MCF 10A (cell line): ENCODE measurements around the gene LMF1. TPM values are rescaled to one million over a fixed set of nuclear protein-coding genes. Genes with fewer than 3 reads are reported as not detected.

Experiments used
- BruUV-seq: library from RNA; stranded (reverse); fragments of 400-500 nt; replicated peaks from 2 replicates; lab custom pipeline; 2021; lab: Mats Ljungman, UMichigan
- CTCF ChIA-PET: fragments of 300-600 bp; sonication (Branson Sonifier 250); formaldehyde crosslinking; extraction: SDS; loops from one replicate; lab custom pipeline; 2021; ENCODE audit warnings: antibody characterized with exemption, inconsistent platforms; lab: Yijun Ruan, JAX
- POLR2A ChIA-PET: fragments of 300-600, 350-650 bp; sonication (Branson Sonifier 250); formaldehyde crosslinking; extraction: SDS; loops from one replicate; lab custom pipeline; 2020; ENCODE audit warnings: antibody characterized with exemption, inconsistent platforms; lab: Yijun Ruan, JAX
- DNase-seq: peaks from one replicate; pipeline ENCODE4 v3.0.0-alpha.2; 2018; ENCODE audit not compliant: unreplicated experiment
- H3K27ac Mint-ChIP-seq: one replicate; pipeline ENCODE4 v1.8.0; 2022; ENCODE audit warnings: mild to moderate bottlenecking, low read depth, mixed read lengths; ENCODE audit not compliant: unreplicated experiment
- H3K27me3 Mint-ChIP-seq: one replicate; pipeline ENCODE4 v1.8.0; 2022; ENCODE audit warnings: mixed read lengths; ENCODE audit not compliant: insufficient read depth, unreplicated experiment
- H3K36me3 Mint-ChIP-seq: one replicate; pipeline ENCODE4 v1.8.0; 2022; ENCODE audit warnings: mild to moderate bottlenecking, moderate library complexity, mixed read lengths; ENCODE audit not compliant: insufficient read depth, unreplicated experiment
- H3K4me1 Mint-ChIP-seq: one replicate; pipeline ENCODE4 v1.8.0; 2022; ENCODE audit warnings: mixed read lengths; ENCODE audit not compliant: insufficient read depth, unreplicated experiment
- H3K4me3 Mint-ChIP-seq: one replicate; pipeline ENCODE4 v1.8.0; 2022; ENCODE audit warnings: mild to moderate bottlenecking, moderate library complexity, mixed read lengths; ENCODE audit not compliant: unreplicated experiment
- H3K9me3 Mint-ChIP-seq: one replicate; pipeline ENCODE4 v1.8.0; 2022; ENCODE audit warnings: mixed read lengths; ENCODE audit not compliant: unreplicated experiment
- intact Hi-C: fragments of 100-400 bp; cut with micrococcal nuclease; formaldehyde crosslinking; loops from 2 replicates; pipeline ENCODE4 v1.14.1; 2022
- total RNA-seq: library from RNA; stranded (reverse); gene quantifications from 2 replicates; pipeline ENCODE4 v1.2.3, GENCODE V29; 2022
- TF ChIP-seq, protein P1 (sequence below): fragments of 200-600 bp; IDR thresholded peaks from one replicate; pipeline ENCODE4 v1.8.0; 2022; ENCODE audit warnings: antibody characterized with exemption, mild to moderate bottlenecking; ENCODE audit not compliant: unreplicated experiment

Gene LMF1
- total RNA-seq, 1 experiment from 2014 or later = 9.9 TPM

- DNase-seq = no peak
- no peak overlapping the region for H3K27ac Mint-ChIP-seq
- BruUV-seq = no TSS peak
- intact Hi-C loops = no loop called here
- H3K9me3 Mint-ChIP-seq = peaks cover 1% of the 10 kb centered on the region
- no peaks in the 10 kb centered on the region for H3K27me3 Mint-ChIP-seq
- ChIA-PET CTCF (no interaction called here), POLR2A (no interaction called here)
- H3K4me1 Mint-ChIP-seq = no peaks in the 10 kb centered on the region
- no peaks in the 10 kb centered on the region for H3K36me3 Mint-ChIP-seq
- H3K4me3 Mint-ChIP-seq = no peak overlapping the region
- TF ChIP-seq, protein P1, sequence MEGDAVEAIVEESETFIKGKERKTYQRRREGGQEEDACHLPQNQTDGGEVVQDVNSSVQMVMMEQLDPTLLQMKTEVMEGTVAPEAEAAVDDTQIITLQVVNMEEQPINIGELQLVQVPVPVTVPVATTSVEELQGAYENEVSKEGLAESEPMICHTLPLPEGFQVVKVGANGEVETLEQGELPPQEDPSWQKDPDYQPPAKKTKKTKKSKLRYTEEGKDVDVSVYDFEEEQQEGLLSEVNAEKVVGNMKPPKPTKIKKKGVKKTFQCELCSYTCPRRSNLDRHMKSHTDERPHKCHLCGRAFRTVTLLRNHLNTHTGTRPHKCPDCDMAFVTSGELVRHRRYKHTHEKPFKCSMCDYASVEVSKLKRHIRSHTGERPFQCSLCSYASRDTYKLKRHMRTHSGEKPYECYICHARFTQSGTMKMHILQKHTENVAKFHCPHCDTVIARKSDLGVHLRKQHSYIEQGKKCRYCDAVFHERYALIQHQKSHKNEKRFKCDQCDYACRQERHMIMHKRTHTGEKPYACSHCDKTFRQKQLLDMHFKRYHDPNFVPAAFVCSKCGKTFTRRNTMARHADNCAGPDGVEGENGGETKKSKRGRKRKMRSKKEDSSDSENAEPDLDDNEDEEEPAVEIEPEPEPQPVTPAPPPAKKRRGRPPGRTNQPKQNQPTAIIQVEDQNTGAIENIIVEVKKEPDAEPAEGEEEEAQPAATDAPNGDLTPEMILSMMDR = no peak
Observed at GRCh38 chr16:844638-845350, 126.0 kb downstream of the LMF1 start.

DNA sequence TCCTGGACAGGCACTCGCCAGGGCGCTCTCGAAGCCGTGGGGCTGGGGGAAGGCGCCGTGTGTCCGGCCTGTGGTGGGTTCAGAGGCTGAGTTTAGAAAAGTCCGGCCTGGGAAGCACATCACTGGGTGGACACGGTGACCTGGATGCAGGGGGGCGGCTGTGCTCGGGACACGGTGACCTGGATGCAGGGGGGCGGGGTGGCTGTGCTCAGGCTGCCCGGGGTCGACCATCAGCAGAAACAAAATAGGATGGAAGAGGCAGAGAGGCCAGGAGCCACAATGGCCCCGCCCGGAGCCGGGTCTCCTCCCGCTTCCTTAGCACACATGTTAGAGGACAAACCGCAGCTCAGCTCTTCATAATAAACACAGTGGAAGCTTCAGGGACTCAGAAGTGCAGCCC lies 127.0 kb downstream of the LMF1 start:
- POLR2A ChIA-PET = no interaction called here
- no peak for DNase-seq

GRCh38 chr16:842711-843560 lies 127.8 kb downstream of the LMF1 start:
- POLR2A ChIA-PET = no interaction called here
- BruUV-seq = no TSS peak
- H3K9me3 Mint-ChIP-seq = no peaks in the 10 kb centered on the region
- H3K27me3 Mint-ChIP-seq = no peaks in the 10 kb centered on the region
- H3K4me1 Mint-ChIP-seq = no peaks in the 10 kb centered on the region
- H3K36me3 Mint-ChIP-seq = no peaks in the 10 kb centered on the region
- CTCF ChIA-PET = no interaction called here
- intact Hi-C loops = no loop called here
- H3K4me3 Mint-ChIP-seq = no peak overlapping the region
- TF ChIP-seq, protein P1 = no peak
- no peak for DNase-seq
- H3K27ac Mint-ChIP-seq = no peak overlapping the region

More for the DNA sequence above, 127.0 kb downstream of the LMF1 start:
- Mint-ChIP-seq H3K36me3 (no peaks in the 10 kb centered on the region), H3K9me3 (no peaks in the 10 kb centered on the region), H3K4me3 (no peak overlapping the region), H3K4me1 (no peaks in the 10 kb centered on the region), H3K27me3 (no peaks in the 10 kb centered on the region), H3K27ac (no peak overlapping the region)
- intact Hi-C loops = no loop called here
- TF ChIP-seq, protein P1 = no peak
- no TSS peak for BruUV-seq
- CTCF ChIA-PET = no interaction called here

GRCh38 chr16:842061-842476 lies 128.7 kb downstream of the LMF1 start:
- Mint-ChIP-seq H3K4me3 (no peak overlapping the region), H3K36me3 (no peaks in the 10 kb centered on the region), H3K27me3 (no peaks in the 10 kb centered on the region), H3K4me1 (no peaks in the 10 kb centered on the region), H3K9me3 (no peaks in the 10 kb centered on the region), H3K27ac (no peak overlapping the region)
- CTCF ChIA-PET = no interaction called here
- DNase-seq = no peak
- POLR2A ChIA-PET = no interaction called here
- no TSS peak for BruUV-seq
- TF ChIP-seq, protein P1 = no peak
- intact Hi-C loops = no loop called here
